Fibroblast of pulmonary artery (primary cell): ENCODE data around the gene ARSG.

Experiments
- DNase-seq: peaks from one replicate; pipeline ENCODE4 v3.0.0-alpha.2; 2010; ENCODE audit warnings: low read depth
- H3K4me3 ChIP-seq: replicated peaks from 2 replicates; pipeline ENCODE4 v1.5.1; 2011; ENCODE audit warnings: low read depth, mild to moderate bottlenecking, control low read depth, low read length, moderate library complexity
- CTCF ChIP-seq: IDR thresholded peaks from 2 replicates; pipeline ENCODE4 v1.5.1; 2011; ENCODE audit warnings: mild to moderate bottlenecking, control low read depth, low read length, inconsistent platforms; ENCODE audit errors: missing control alignments

The ARSG gene

GRCh38 chr17:68432086-68432864 lies 141.0 kb downstream of the ARSG start:
- no peak overlapping the region for H3K4me3 ChIP-seq
- TF ChIP-seq CTCF: no peak
- no peak for DNase-seq

- no peak for TF ChIP-seq CTCF
- H3K4me3 ChIP-seq: no peak overlapping the region
- DNase-seq: no peak
Observed at GRCh38 chr17:68433211-68433610, 141.9 kb downstream of the ARSG start.

GRCh38 chr17:68433911-68434508 lies 142.7 kb downstream of the ARSG start:
- DNase-seq: no peak
- no peak overlapping the region for H3K4me3 ChIP-seq
- no peak for TF ChIP-seq CTCF

- no peak for DNase-seq
- no peak overlapping the region for H3K4me3 ChIP-seq
- no peak for TF ChIP-seq CTCF
Observed at GRCh38 chr17:68435361-68435760, 144.1 kb downstream of the ARSG start.

DNA sequence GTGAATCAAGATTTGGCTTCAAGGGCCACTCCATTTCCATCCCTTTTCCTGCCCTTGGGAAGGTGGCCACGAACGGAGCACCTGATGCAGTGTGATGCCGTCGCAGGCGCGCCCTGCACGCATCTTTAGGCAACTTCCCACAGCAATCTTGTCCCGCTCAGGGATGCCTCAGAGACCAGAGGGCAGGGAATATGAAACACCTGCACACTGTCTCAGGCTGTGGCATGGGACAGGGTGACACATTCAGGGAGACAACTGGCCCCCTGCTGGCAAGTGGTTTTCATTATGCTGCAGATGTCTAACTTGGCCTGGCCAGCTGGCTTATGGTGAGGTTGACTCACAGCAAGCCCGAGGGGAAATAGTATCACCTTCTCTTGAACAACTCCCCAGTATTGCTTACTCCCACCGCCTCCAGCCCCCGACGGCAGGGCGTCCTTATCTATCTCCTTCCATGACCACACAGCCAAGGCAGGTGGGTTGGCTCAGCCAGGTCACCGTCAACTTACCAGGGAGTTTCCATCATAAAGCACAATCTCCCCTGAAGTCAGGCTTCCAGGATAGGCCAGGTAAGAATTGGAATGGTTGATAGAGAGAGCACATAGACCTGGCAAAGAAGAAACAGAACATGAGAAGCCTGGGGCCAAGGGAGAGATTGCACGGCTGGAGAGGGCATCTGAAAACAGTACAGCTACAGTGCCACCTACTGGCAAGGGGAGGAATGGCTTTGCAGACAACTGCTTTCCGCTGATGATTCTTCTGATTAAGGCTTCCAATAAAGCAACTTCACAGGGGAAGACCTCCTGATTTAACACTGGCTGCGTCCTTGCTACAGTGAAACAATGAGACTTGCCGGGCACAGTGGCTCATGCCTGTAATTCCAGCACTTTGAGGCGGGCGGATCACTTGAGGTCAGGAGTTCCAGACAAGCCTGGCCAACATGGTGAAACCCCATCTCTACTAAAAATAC lies 144.9 kb downstream of the ARSG start:
- DNase-seq: peak; percentile 88
- peak; percentile 96 for TF ChIP-seq CTCF
- H3K4me3 ChIP-seq: no peak overlapping the region

GRCh38 chr17:68437979-68438822 lies 146.9 kb downstream of the ARSG start:
- TF ChIP-seq CTCF: no peak
- H3K4me3 ChIP-seq: no peak overlapping the region
- DNase-seq: peak; percentile 45
